AG04449 (cell line): ENCODE results near the gene SOX13.
A peak's percentile ranks its signal among the peaks of the same experiment; 100 is the strongest.

Source experiments
- CTCF ChIA-PET: fragments of 350-600 bp; formaldehyde crosslinking; extraction: SDS; loops from one replicate; lab custom pipeline; 2021; ENCODE audit warnings: antibody characterized with exemption; lab: Yijun Ruan, JAX
- POLR2A ChIA-PET: fragments of 400-600, 350-600 bp; formaldehyde crosslinking; extraction: SDS; loops from one replicate; lab custom pipeline; 2020; ENCODE audit warnings: antibody characterized with exemption, inconsistent platforms; lab: Yijun Ruan, JAX
- DNase-seq: peaks from one replicate; pipeline ENCODE4 v3.0.0-alpha.2; 2010; ENCODE audit warnings: low read depth, low spot score
- H3K4me3 ChIP-seq: 2 replicates; pipeline ENCODE4 v1.5.1; 2011; ENCODE audit warnings: low read depth, mild to moderate bottlenecking, control low read depth, low read length
- CTCF ChIP-seq: IDR thresholded peaks from one replicate; pipeline ENCODE4 v1.5.1; 2011; ENCODE audit warnings: mild to moderate bottlenecking, moderate library complexity, low read length, control low read depth, inconsistent platforms; ENCODE audit not compliant: insufficient read depth; ENCODE audit errors: missing control alignments

SOX13 gene

GRCh38 chr1:204149107-204149506, 76.2 kb downstream of the SOX13 start:
- H3K4me3 ChIP-seq, result no peak overlapping the region
- TF ChIP-seq CTCF, result no peak
- DNase-seq, result no peak
- ChIA-PET CTCF (interaction anchor here (1.0 to 24.4 kb wide), 3 partner anchors 212 to 279 kb away, joined by 3 to 378 read pairs (median 33); partner anchors contain the start of gene PLEKHA6), POLR2A (no interaction called here)

GRCh38 chr1:204149635-204150565, 77.0 kb downstream of the SOX13 start:
- ChIA-PET CTCF (interaction anchor here (1.0 to 24.4 kb wide), 7 partner anchors 8 to 280 kb away, joined by 3 to 378 read pairs (median 20); partner anchors contain the start of genes GOLT1A and PLEKHA6), POLR2A (interaction anchor here (0.6 to 0.8 kb wide), 2 partner anchors 15 to 286 kb away, joined by 3 read pairs; no protein-coding TSS in a partner anchor)
- no peak overlapping the region for H3K4me3 ChIP-seq
- no peak for TF ChIP-seq CTCF
- DNase-seq, result no peak

- POLR2A ChIA-PET, result interaction anchor here (0.6 to 0.8 kb wide), 2 partner anchors 17 to 287 kb away, joined by 3 read pairs; no protein-coding TSS in a partner anchor
These were observed 78.0 kb downstream of the SOX13 start for GRCh38 chr1:204150702-204151551.

GRCh38 chr1:204151552-204152309, 78.8 kb downstream of the SOX13 start, which contains the start of gene ETNK2:
ETNK2 (minus strand) TSS chr1:204152044; CDS start chr1:204151852, 192 bp downstream.
- no peak for TF ChIP-seq CTCF
- CTCF ChIA-PET, result interaction anchor here (0.9 to 24.4 kb wide), 9 partner anchors 10 to 282 kb away, joined by 3 to 378 read pairs (median 12); partner anchors contain the start of genes GOLT1A and PLEKHA6
- POLR2A ChIA-PET, result no interaction called here
- H3K4me3 ChIP-seq, result peak within 1 kb of the TSS; percentile 66
- DNase-seq, result no peak

More at GRCh38 chr1:204150702-204151551, 78.0 kb downstream of the SOX13 start:
- no peak for TF ChIP-seq CTCF
- DNase-seq, result no peak
- peak overlapping the region; percentile 66 for H3K4me3 ChIP-seq
- CTCF ChIA-PET, result interaction anchor here (1.2 to 24.4 kb wide), 9 partner anchors 9 to 281 kb away, joined by 3 to 378 read pairs (median 12); partner anchors contain the start of genes GOLT1A and PLEKHA6

- peak overlapping the region; percentile 66 for H3K4me3 ChIP-seq
- no peak for DNase-seq
- TF ChIP-seq CTCF, result no peak
- POLR2A ChIA-PET, result no interaction called here
- CTCF ChIA-PET, result interaction anchor here (0.9 to 24.4 kb wide), 10 partner anchors 10 to 292 kb away, joined by 3 to 378 read pairs (median 11); partner anchors contain the start of genes GOLT1A and PLEKHA6
These were observed 79.6 kb downstream of the SOX13 start for GRCh38 chr1:204152310-204153044.
